ENCODE data around the gene CELA2A. TPM values are rescaled to one million over a fixed set of nuclear protein-coding genes. Genes with fewer than 3 reads are reported as not detected.
"Not testable (repeated sequence)": the region's sequence is repeated elsewhere in the genome, so short reads cannot be mapped to it uniquely, and the experiment has no call there.

The CELA2A gene
- total RNA-seq, 1 donor from 2014 or later = not detected

DNA sequence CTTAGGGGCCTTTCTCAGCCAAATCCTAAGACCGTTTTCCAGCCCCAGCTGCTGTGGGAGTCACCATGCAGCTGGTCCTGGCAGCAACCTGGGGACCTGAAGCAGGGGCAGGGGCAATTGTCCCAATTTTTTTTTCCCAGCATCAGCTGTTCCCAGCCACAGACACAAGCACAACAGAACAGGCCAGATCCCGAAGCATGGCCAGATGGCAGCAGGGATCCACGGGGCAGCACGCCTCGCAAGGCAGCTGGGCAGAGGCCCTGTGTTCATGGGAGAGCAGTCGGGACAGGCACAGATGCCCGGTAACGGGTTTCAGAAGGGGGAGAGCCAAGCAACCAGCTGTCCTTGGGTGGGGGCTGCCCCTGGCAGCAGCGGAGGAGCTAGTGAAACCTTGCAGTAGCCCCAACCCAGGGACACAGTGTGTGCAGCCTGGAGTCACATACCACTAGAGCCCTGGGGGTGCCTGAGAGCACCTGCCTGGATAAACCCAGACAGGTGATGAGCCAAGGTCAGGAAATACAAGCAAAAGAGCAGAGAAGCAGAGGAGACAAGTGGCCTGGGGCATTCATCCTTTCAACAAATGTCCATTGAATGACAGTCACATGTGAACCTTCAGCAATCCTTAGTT is 13.4 kb downstream of the CELA2A start:
- DNase-seq = peak; percentile 96

DNA sequence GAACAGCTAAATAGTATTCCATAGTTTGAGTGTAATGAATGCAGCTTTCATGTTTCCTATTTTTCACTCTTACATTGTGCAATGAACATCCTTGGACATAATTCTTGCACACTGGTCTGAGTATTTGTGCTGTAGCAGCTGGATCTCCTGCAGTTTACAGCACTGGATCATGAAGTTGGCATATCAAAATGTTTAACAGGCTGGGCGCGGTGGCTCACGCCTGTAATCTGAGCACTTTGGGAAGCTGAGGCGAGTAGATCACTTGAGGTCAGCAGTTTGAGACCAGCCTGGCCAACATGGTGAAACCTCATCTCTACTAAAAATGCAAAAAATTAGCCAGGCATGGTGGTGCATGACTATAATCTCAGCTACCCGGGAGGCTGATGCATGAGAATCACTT is 14.5 kb downstream of the CELA2A start:
- not testable (repeated sequence) for DNase-seq

- not testable (repeated sequence) for DNase-seq
These were observed 15.2 kb downstream of the CELA2A start for GRCh38 chr1:15471723-15472122.

DNA sequence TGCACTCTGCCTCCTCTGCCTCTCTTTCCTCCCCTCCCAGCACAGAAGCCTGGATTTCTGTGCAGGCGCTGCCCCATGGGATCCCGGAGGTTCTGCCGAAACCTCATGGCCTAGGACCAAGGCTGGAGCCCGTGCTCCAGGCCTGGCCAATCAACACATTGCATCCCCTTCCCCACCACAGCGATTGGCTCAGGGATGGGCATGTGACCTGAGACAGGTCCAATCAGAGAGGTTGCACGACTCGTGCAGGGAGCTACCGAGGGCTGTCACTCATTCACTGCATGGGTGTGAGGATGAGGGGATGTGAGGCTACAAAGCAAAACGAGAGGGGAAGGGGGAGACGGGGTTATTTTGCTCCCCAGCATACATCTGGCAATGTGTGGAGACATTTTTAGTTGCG is 16.1 kb downstream of the CELA2A start:
- no peak for DNase-seq

DNA sequence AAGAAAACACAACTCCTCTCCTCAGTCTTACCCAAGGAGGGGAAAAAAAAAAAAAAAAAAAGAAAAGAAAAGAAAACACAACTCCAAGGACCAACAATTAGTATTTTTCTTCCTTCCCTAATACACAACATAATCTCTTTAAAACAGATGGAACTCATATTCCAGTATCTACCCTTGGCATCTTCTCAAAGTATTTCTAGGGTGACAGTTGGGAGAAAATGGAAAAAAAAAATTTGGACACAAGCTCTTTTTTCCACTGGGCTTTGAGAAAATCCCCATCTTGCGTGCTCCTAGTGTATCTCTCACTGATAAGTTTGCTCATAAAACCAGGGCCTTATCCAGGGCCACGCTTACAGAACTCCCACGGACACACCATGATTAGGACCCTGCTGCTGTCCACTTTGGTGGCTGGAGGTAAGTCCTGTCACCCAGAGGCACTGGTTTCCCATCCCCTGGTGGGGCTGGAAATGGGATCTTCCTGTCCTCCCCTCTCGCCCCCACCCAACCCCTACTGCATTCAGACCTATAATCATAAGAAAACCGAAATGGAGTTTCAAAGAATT is 19.3 kb downstream of the CELA2A start, which contains the start of gene CELA2B:
Gene CELA2B, plus strand, starts transcription at position 353 of the 563 bp plus-strand sequence. Its CDS starts 22 bp downstream, at position 375.
- no peak for DNase-seq

- no peak for DNase-seq
These were observed 20.4 kb downstream of the CELA2A start for GRCh38 chr1:15476927-15477326.

DNA sequence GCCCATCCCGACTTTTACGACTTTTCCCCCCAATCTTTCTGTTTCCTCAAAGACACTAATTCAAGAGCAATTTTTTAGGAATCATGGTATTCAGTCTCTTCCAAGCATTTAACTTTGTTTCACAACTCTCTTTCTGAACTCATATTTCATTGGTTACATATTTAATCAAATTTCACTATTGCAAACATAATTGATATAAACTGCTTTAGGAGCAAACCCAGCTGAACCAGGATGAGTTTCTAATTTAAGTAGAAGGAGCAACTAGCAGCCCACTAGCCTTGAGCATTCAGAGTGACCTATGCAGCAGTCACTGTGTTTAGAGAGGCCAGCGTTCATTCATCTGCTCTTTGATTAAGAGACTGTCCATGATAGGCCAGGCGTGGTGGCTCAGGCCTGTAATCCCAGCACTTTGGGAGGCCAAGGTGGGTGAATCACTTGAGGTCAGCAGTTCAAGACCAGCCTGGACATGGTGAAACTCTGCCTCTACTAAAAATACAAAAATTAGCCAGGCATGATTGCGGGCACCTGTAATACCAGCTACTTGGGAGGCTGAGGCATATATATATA is 21.2 kb downstream of the CELA2A start:
- no peak for DNase-seq

GRCh38 chr1:15479654-15480347 is 23.3 kb downstream of the CELA2A start:
- no peak for DNase-seq

GRCh38 chr1:15482455-15482854 is 25.9 kb downstream of the CELA2A start:
- not testable (repeated sequence) for DNase-seq

- not testable (repeated sequence) for DNase-seq
These were observed 26.5 kb downstream of the CELA2A start for GRCh38 chr1:15482983-15483543.

- DNase-seq = no peak
These were observed 27.4 kb downstream of the CELA2A start for GRCh38 chr1:15483971-15484370.

GRCh38 chr1:15484443-15484842 is 27.9 kb downstream of the CELA2A start:
- not testable (repeated sequence) for DNase-seq

- DNase-seq = no peak
These were observed 29.1 kb downstream of the CELA2A start for GRCh38 chr1:15485636-15486035.

DNA sequence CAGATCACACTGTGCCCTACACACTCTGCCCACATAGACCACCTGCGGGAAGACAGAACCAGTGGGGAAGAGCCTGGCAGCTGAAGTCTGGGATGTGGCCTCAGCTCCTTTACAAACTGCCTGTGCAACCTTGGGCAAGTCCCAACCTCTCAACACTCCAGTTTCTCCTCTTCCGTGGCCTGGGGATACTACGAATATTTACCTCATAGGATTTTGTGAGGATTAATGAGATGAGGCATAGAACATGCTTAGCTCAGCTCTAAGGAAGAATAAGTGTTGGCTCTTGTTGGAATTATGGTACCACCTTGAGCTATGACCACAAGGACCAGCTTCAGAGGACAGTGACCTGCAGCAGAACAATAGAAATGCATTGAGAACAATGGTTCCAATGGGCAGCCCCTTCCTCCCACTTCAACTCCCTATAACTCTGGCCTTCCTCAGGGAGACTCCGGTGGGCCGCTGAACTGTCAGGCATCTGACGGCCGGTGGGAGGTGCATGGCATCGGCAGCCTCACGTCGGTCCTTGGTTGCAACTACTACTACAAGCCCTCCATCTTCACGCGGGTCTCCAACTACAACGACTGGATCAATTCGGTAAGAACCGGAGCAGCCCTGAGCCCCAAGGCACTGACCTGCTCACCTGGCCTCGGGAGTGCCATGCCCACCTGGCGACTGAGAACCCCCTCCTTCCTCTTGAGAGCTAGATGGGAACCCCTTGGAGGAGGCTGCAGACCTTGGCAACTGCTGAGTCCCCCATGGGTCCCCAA is 30.5 kb downstream of the CELA2A start:
- DNase-seq = peak; percentile 37

- DNase-seq = peak; percentile 61
These were observed 31.8 kb downstream of the CELA2A start for GRCh38 chr1:15488371-15488770.

GRCh38 chr1:15489052-15489736 is 32.7 kb downstream of the CELA2A start:
- peak; percentile 97 for DNase-seq

GRCh38 chr1:15491010-15491409 is 34.5 kb downstream of the CELA2A start:
- DNase-seq = not testable (repeated sequence)

GRCh38 chr1:15492596-15492995 is 36.1 kb downstream of the CELA2A start:
- no peak for DNase-seq

GRCh38 chr1:15493869-15494390 is 37.4 kb downstream of the CELA2A start:
- no peak for DNase-seq

DNA sequence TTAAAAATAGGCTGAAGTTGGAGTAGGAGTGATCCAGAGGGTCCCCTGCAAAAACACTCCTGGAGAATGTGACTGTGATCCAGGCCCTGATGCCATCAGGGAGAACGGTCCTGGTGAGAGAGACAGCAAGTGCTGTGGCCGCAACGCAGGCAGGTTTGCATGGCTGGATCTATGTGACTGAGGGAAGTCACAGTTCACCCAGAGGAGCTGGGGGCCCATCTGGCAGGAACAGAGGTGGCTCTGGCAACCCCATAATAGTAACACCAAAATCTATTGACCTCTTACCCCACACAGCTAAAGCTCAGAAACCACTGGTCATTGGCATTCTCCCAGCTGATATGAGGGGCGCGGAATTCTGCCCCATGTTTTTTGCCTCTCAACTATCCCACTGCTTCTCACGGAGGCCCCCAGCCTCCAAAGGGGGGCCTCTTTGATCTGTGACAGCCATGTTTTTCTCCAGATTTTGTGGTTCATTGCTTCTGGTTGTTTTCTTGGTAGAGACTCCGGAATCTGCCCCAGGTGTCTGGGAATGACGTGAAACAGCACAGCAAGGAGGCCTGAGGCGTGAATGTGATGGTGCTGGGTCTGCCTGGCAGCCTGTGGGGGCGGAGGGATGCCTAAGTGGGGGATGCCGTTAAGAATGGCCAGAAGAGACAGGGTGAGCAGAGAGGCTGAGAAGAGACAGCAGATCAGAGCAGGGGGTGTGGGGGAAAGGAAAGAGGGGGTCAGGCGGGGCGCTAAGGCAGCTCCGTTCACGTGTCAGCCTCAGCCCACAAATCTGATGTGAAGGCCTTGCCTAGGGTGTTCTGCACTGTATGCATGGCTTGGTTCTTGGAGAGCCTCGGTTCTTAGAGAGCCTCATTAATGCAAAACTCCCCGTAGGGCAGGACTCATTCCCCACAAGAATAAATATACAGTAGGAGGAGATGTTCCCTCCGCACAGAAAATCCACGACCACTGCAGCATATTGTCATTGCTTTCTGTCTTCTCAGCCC is 43.9 kb downstream of the CELA2A start:
- no peak for DNase-seq
